Lung (tissue), 13 donors: ENCODE data around the gene CCDC32. TPM values are rescaled to one million over a fixed set of nuclear protein-coding genes. Genes with fewer than 3 reads are reported as not detected.

Experiments used
- ATAC-seq: fragments of 200-7000 bp; cut with Tn5 transposase; one replicate; pipeline ENCODE4 v1.9.1; 2020; ENCODE audit warnings: moderate number of reproducible peaks; ENCODE audit not compliant: insufficient read depth, low FRiP score
- DNase-seq, 3 donors: peaks; one replicate each; pipeline ENCODE4 v3.0.0-alpha.2; 2013 to 2017
- H3K27ac ChIP-seq, 2 donors: one replicate each; pipeline ENCODE4 v1.5.1; 2013; ENCODE audit warnings: mild to moderate bottlenecking in 2 of 2, moderate library complexity in 2 of 2, control low read depth in 1 of 2, inconsistent platforms in 1 of 2, low read depth in 1 of 2, low read length in 1 of 2
- H3K27me3 ChIP-seq, 3 donors: one replicate each; pipeline ENCODE4 v1.5.1; 2013; ENCODE audit warnings: low read length in 2 of 3; ENCODE audit not compliant: control insufficient read depth in 3 of 3, insufficient read depth in 3 of 3
- H3K36me3 ChIP-seq, 4 donors: one replicate each; pipeline ENCODE4 v1.5.1; 2013; ENCODE audit warnings: low read length in 4 of 4, mild to moderate bottlenecking in 1 of 4, moderate library complexity in 1 of 4; ENCODE audit not compliant: control insufficient read depth in 4 of 4, insufficient read depth in 4 of 4
- H3K4me1 ChIP-seq, 5 donors: one replicate each; pipeline ENCODE4 v1.5.1; 2013; ENCODE audit warnings: low read length in 5 of 5, mild to moderate bottlenecking in 2 of 5, moderate library complexity in 1 of 5; ENCODE audit not compliant: control insufficient read depth in 5 of 5, insufficient read depth in 5 of 5
- H3K4me3 ChIP-seq: one replicate; pipeline ENCODE4 v1.5.1; 2013; ENCODE audit warnings: mild to moderate bottlenecking, control low read depth, moderate library complexity
- H3K9ac ChIP-seq, 2 donors: one replicate each; pipeline ENCODE4 v1.5.1; 2013; ENCODE audit warnings: low read length in 2 of 2, control low read depth in 1 of 2; ENCODE audit not compliant: insufficient read depth in 1 of 2
- H3K9me3 ChIP-seq, 4 donors: one replicate each; pipeline ENCODE4 v1.5.1; 2013; ENCODE audit warnings: low read length in 3 of 4, mild to moderate bottlenecking in 1 of 4, moderate library complexity in 1 of 4; ENCODE audit not compliant: control insufficient read depth in 4 of 4, insufficient read depth in 3 of 4
- WGBS, 2 donors: extraction: QIAGEN DNeasy Blood & Tissue Kit; methylation state at CpG; one replicate each; pipeline ENCODE4 v1.1.7; 2013; 5-methylcytosine and 5-hydroxymethylcytosine counted together
- polyA plus RNA-seq, 2 donors: library from polyadenylated mRNA; stranded (reverse); fragments of 200-250 nt; gene quantifications; one replicate each; pipeline ENCODE4 v1.2.1, GENCODE V29; 2013
- small RNA-seq: library from RNA; depleted of rRNA; stranded (forward); fragments of <200 nt; gene quantifications from one replicate; pipeline ENCODE3, GENCODE V24; 2014; ENCODE audit warnings: low replicate concordance
- total RNA-seq, 2 donors: library from RNA; depleted of rRNA in 1 of 2; stranded (reverse); fragments of >200 nt in 1 of 2; gene quantifications; one replicate each; pipeline ENCODE4 v1.2.1, GENCODE V29; 2014 to 2021
- TF ChIP-seq, protein P1 (sequence below): IDR thresholded peaks from 2 replicates; pipeline ENCODE4 v1.5.1; 2012; ENCODE audit warnings: mild to moderate bottlenecking; ENCODE audit errors: control extremely low read depth, extremely low read depth
- donor health status: control.
- donor health status: control.
- donor health status: Bipolar disorder and iron deficiency.
- donor health status: healthy.
- donor health status: DM: yes; HTN: yes; CAD: no.

Gene CCDC32
- total and polyA plus RNA-seq, 4 donors = 24.5 to 31.8 (median 30.2) TPM

DNA sequence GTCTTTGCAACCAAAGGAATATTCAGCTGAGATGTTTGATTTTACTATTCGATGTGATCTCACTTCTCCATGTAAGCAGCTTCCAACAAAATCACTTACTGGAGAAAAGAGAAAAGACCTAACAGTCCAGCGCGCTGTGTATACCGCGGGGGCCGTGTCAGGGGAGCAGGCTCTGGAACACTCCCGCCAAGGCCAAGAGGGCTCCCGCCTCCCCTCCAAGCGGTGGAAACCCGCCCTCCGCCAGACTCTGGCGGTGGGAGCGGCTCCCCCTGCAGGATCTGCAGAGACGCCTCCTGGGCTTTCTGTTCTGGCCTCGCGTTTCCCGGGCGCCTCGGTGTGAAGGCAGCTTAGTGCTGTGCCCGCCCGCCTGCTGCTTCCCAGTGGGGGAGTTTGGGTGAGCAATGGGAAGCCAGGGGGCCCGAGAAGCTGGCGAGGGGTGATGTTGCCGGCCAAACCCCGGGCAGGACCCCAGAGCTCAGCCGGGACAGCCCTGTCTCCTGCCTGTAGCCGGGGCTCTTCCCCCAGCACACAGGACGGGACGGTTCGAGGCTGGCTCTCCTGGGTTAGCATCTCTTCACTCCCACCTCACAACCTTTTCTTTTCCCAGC lies 57.8 kb downstream of the CCDC32 start:
- Histone ChIP-seq H3K9me3 (no peaks in the 10 kb centered on the region), H3K27me3 (peaks cover 0 to 12% (median 4%) of the 10 kb centered on the region in 3 donors), H3K9ac (no peak overlapping the region), H3K27ac (peak overlapping the region in 1 of 2 donors; percentile 14), H3K4me1 (peaks cover 0 to 23% (median 4%) of the 10 kb centered on the region in 5 donors), H3K4me3 (peak overlapping the region; percentile 27), H3K36me3 (no peaks in the 10 kb centered on the region)
- peak; percentile 74 for ATAC-seq
- TF ChIP-seq, protein P1, sequence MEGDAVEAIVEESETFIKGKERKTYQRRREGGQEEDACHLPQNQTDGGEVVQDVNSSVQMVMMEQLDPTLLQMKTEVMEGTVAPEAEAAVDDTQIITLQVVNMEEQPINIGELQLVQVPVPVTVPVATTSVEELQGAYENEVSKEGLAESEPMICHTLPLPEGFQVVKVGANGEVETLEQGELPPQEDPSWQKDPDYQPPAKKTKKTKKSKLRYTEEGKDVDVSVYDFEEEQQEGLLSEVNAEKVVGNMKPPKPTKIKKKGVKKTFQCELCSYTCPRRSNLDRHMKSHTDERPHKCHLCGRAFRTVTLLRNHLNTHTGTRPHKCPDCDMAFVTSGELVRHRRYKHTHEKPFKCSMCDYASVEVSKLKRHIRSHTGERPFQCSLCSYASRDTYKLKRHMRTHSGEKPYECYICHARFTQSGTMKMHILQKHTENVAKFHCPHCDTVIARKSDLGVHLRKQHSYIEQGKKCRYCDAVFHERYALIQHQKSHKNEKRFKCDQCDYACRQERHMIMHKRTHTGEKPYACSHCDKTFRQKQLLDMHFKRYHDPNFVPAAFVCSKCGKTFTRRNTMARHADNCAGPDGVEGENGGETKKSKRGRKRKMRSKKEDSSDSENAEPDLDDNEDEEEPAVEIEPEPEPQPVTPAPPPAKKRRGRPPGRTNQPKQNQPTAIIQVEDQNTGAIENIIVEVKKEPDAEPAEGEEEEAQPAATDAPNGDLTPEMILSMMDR = peak; percentile 60
- DNase-seq = peak; percentile 87 to 92 (median 89)
- WGBS, 2 donors = 3 to 5% methylated on average over 30 of the region's 30 CpGs

Small RNA genes lying within 50 kb of the gene (small RNA-seq; reads per million reads assigned to genes)
- gene RF00017 (not detected), gene RNU6-516P (not detected)

Other genes with a start within 250 kb of the CCDC32 start
- 10 to 100 TPM; 12.8 to 31.1 TPM for gene INAFM2, start 241.3 kb downstream of the CCDC32 start, total RNA-seq
- 10 to 100 TPM; 18.4 to 19.7 TPM for gene INAFM2, start 241.3 kb downstream of the CCDC32 start, polyA plus RNA-seq
- 10 to 100 TPM in 1 of 2 donors, 1 to 10 TPM in 1; 4.4 to 42.1 TPM for gene CCDC9B, start 224.1 kb downstream of the CCDC32 start, total RNA-seq
- 10 to 100 TPM in 1 of 2 donors, 1 to 10 TPM in 1; 7.0 to 22.8 TPM for gene CCDC9B, start 224.1 kb downstream of the CCDC32 start, polyA plus RNA-seq
- not detected for gene PHGR1, start 214.0 kb downstream of the CCDC32 start, total RNA-seq
- 1 to 10 TPM in 1 of 2 donors, under 1 TPM in 1; 0.84 to 1.0 TPM for gene PHGR1, start 214.0 kb downstream of the CCDC32 start, polyA plus RNA-seq
- gene DISP2, start 206.8 kb downstream of the CCDC32 start, total RNA-seq = 1 to 10 TPM in 1 of 2 donors, under 1 TPM in 1; 0.23 to 1.3 TPM
- gene DISP2, start 206.8 kb downstream of the CCDC32 start, polyA plus RNA-seq = 1 to 10 TPM in 1 of 2 donors, under 1 TPM in 1; 0.06 to 2.5 TPM
- 10 to 100 TPM; 14.8 to 16.6 TPM for gene KNSTRN, start 182.3 kb downstream of the CCDC32 start, total RNA-seq
- gene KNSTRN, start 182.3 kb downstream of the CCDC32 start, polyA plus RNA-seq = 10 to 100 TPM in 1 of 2 donors, 1 to 10 TPM in 1; 7.5 to 13.2 TPM
- gene IVD, start 159.2 kb downstream of the CCDC32 start, total RNA-seq = 10 to 100 TPM; 51.0 to 87.8 TPM
- 10 to 100 TPM; 41.4 to 47.6 TPM for gene IVD, start 159.2 kb downstream of the CCDC32 start, polyA plus RNA-seq
- gene BAHD1, start 124.1 kb downstream of the CCDC32 start, total RNA-seq = 10 to 100 TPM; 11.3 to 28.1 TPM
- gene BAHD1, start 124.1 kb downstream of the CCDC32 start, polyA plus RNA-seq = 10 to 100 TPM; 12.8 to 14.5 TPM
- gene CHST14, start 94.1 kb downstream of the CCDC32 start, total RNA-seq = 10 to 100 TPM; 13.6 to 20.0 TPM
- gene CHST14, start 94.1 kb downstream of the CCDC32 start, polyA plus RNA-seq = 10 to 100 TPM in 1 of 2 donors, 1 to 10 TPM in 1; 9.8 to 10.4 TPM
- gene RPUSD2, start 4.3 kb upstream of the CCDC32 start, total RNA-seq = 1 to 10 TPM; 5.2 to 9.4 TPM
- 1 to 10 TPM; 7.2 to 9.3 TPM for gene RPUSD2, start 4.3 kb upstream of the CCDC32 start, polyA plus RNA-seq
- gene KNL1, start 29.2 kb upstream of the CCDC32 start, total RNA-seq = 1 to 10 TPM in 1 of 2 donors, under 1 TPM in 1; 0.95 to 5.4 TPM
- gene KNL1, start 29.2 kb upstream of the CCDC32 start, polyA plus RNA-seq = under 1 TPM; 0.45 to 0.53 TPM
- gene RAD51, start 130.1 kb upstream of the CCDC32 start, total RNA-seq = 1 to 10 TPM; 1.3 to 2.2 TPM
- 1 to 10 TPM in 1 of 2 donors, under 1 TPM in 1; 0.95 to 1.2 TPM for gene RAD51, start 130.1 kb upstream of the CCDC32 start, polyA plus RNA-seq
- gene RMDN3, start 190.2 kb upstream of the CCDC32 start, total RNA-seq = 10 to 100 TPM; 20.9 to 94.4 TPM
- gene RMDN3, start 190.2 kb upstream of the CCDC32 start, polyA plus RNA-seq = 10 to 100 TPM; 34.1 to 52.1 TPM
- 10 to 100 TPM; 12.5 to 85.5 TPM for gene GCHFR, start 199.0 kb upstream of the CCDC32 start, total RNA-seq
- gene GCHFR, start 199.0 kb upstream of the CCDC32 start, polyA plus RNA-seq = 100 to 1,000 TPM in 1 of 2 donors, 10 to 100 TPM in 1; 53.8 to 125 TPM
- gene C15orf62, start 204.9 kb upstream of the CCDC32 start, total RNA-seq = under 1 TPM; 0.34 to 0.58 TPM
- gene C15orf62, start 204.9 kb upstream of the CCDC32 start, polyA plus RNA-seq = 1 to 10 TPM in 1 of 2 donors, under 1 TPM in 1; 0.87 to 1.5 TPM
- 10 to 100 TPM; 23.0 to 25.0 TPM for gene ZFYVE19, start 242.0 kb upstream of the CCDC32 start, total RNA-seq
- gene ZFYVE19, start 242.0 kb upstream of the CCDC32 start, polyA plus RNA-seq = 10 to 100 TPM; 17.3 to 19.4 TPM
- 10 to 100 TPM; 36.5 to 39.8 TPM for gene DNAJC17, start 242.4 kb upstream of the CCDC32 start, total RNA-seq
- 10 to 100 TPM; 48.3 to 76.5 TPM for gene DNAJC17, start 242.4 kb upstream of the CCDC32 start, polyA plus RNA-seq